Astrocyte (in vitro differentiated cells and primary cell): Measurements from ENCODE around the gene CFAP97. TPM values are rescaled to one million over a fixed set of nuclear protein-coding genes. Genes with fewer than 3 reads are reported as not detected.
"Not testable (repeated sequence)": the region's sequence is repeated elsewhere in the genome, so short reads cannot be mapped to it uniquely, and the experiment has no call there.

Experiments used
- DNase-seq: peaks from one replicate; pipeline ENCODE4 v3.0.0-alpha.2; 2010; ENCODE audit warnings: low read depth
- FAIRE-seq: peaks from 2 replicates; lab custom pipeline; 2011; peaks lifted over from hg19 to GRCh38; lab: Jason Lieb, UNC
- H2AFZ ChIP-seq: 2 replicates; pipeline ENCODE4 v1.6.0; 2012; ENCODE audit warnings: low read depth, low read length, inconsistent platforms
- H3K27ac ChIP-seq: 2 replicates; pipeline ENCODE4 v1.5.1; 2011; ENCODE audit warnings: low read depth, low read length, inconsistent platforms
- H3K27me3 ChIP-seq: 2 replicates; pipeline ENCODE4 v1.6.0; 2011; ENCODE audit warnings: low read length, inconsistent platforms; ENCODE audit not compliant: insufficient read depth
- H3K36me3 ChIP-seq: 2 replicates; pipeline ENCODE4 v1.5.1; 2011; ENCODE audit warnings: low read length, inconsistent platforms; ENCODE audit not compliant: insufficient read depth
- H3K4me1 ChIP-seq: 2 replicates; pipeline ENCODE4 v1.5.1; 2011; ENCODE audit warnings: low read length, inconsistent platforms; ENCODE audit not compliant: insufficient read depth
- H3K4me2 ChIP-seq: 2 replicates; pipeline ENCODE4 v1.6.0; 2012; ENCODE audit warnings: low read length, inconsistent platforms
- H3K4me3 ChIP-seq: 2 replicates; pipeline ENCODE4 v1.5.1; 2011; ENCODE audit warnings: low read depth, mild to moderate bottlenecking, low read length, inconsistent platforms; ENCODE audit not compliant: insufficient read depth
- H3K79me2 ChIP-seq: 2 replicates; pipeline ENCODE4 v1.6.0; 2012; ENCODE audit warnings: mild to moderate bottlenecking, low read length, inconsistent platforms; ENCODE audit not compliant: insufficient read depth
- H3K9ac ChIP-seq: 2 replicates; pipeline ENCODE4 v1.6.0; 2012; ENCODE audit warnings: mild to moderate bottlenecking, low read length, inconsistent platforms
- H3K9me3 ChIP-seq: 2 replicates; pipeline ENCODE4 v1.5.1; 2012; ENCODE audit warnings: low read depth, mild to moderate bottlenecking, low read length, inconsistent platforms; ENCODE audit not compliant: insufficient read depth
- H4K20me1 ChIP-seq: 2 replicates; pipeline ENCODE4 v1.6.0; 2012; ENCODE audit warnings: low read length, inconsistent platforms; ENCODE audit not compliant: insufficient read depth
- H3K27ac Mint-ChIP-seq: one replicate; pipeline ENCODE4 v1.8.0; 2021; ENCODE audit warnings: mild to moderate bottlenecking, mixed read lengths; ENCODE audit not compliant: unreplicated experiment
- H3K27me3 Mint-ChIP-seq: one replicate; pipeline ENCODE4 v1.8.0; 2021; ENCODE audit warnings: low read depth, mixed read lengths; ENCODE audit not compliant: unreplicated experiment
- H3K36me3 Mint-ChIP-seq: one replicate; pipeline ENCODE4 v1.8.0; 2021; ENCODE audit warnings: low read depth, mixed read lengths; ENCODE audit not compliant: unreplicated experiment
- H3K4me1 Mint-ChIP-seq: one replicate; pipeline ENCODE4 v1.8.0; 2021; ENCODE audit warnings: low read depth, mixed read lengths; ENCODE audit not compliant: unreplicated experiment
- H3K4me3 Mint-ChIP-seq: one replicate; pipeline ENCODE4 v1.8.0; 2021; ENCODE audit warnings: mild to moderate bottlenecking, moderate library complexity, mixed read lengths; ENCODE audit not compliant: unreplicated experiment
- H3K9me3 Mint-ChIP-seq: one replicate; pipeline ENCODE4 v1.8.0; 2021; ENCODE audit warnings: mild to moderate bottlenecking, mixed read lengths; ENCODE audit not compliant: unreplicated experiment
- EZH2 ChIP-seq: IDR thresholded peaks from 2 replicates; pipeline ENCODE4 v1.6.1; 2012; ENCODE audit warnings: mild to moderate bottlenecking, low read length, inconsistent platforms; ENCODE audit not compliant: insufficient read depth
- total RNA-seq: library from RNA; stranded (reverse); gene quantifications from 2 replicates; pipeline ENCODE4 v1.2.1, GENCODE V29; 2021
- TF ChIP-seq, protein P1 (sequence below): IDR thresholded peaks from 2 replicates; pipeline ENCODE4 v1.5.1; 2011; ENCODE audit warnings: low read depth, mild to moderate bottlenecking, inconsistent platforms, low read length, moderate library complexity; ENCODE audit not compliant: insufficient read depth

CFAP97 gene
- total RNA-seq, 1 donor from 2014 or later, result 22.7 TPM

DNA sequence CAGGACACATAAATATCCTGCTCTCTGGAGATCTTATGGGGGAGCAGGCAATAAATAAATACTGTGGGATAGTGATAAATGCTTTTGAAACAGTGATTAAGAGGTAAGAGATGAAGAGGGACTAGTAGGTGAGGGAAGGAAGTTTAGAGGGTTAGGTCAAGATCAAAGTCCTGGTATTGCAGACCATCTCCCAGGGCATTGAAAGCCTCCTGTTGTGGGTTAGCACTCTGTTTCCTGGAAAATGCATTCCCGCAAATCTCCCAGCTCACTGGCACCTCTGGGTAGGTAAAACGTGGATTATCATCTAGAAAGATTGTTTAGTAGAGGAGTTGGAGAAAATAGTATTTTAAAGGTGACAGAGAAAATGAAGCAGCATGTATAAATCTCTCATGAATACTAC, 7.8 kb upstream of the CFAP97 start:
- H3K4me1 ChIP-seq, result peaks cover 14% of the 10 kb centered on the region
- H3K4me3 ChIP-seq, result peak overlapping the region; percentile 86
- no peaks in the 10 kb centered on the region for H3K9me3 ChIP-seq
- FAIRE-seq (no peak), DNase-seq (no peak)
- H3K27ac Mint-ChIP-seq, result no peak overlapping the region
- no peak overlapping the region for H2AFZ ChIP-seq
- H3K9ac ChIP-seq, result peak overlapping the region; percentile 89
- TF ChIP-seq EZH2, result no peak
- TF ChIP-seq, protein P1, sequence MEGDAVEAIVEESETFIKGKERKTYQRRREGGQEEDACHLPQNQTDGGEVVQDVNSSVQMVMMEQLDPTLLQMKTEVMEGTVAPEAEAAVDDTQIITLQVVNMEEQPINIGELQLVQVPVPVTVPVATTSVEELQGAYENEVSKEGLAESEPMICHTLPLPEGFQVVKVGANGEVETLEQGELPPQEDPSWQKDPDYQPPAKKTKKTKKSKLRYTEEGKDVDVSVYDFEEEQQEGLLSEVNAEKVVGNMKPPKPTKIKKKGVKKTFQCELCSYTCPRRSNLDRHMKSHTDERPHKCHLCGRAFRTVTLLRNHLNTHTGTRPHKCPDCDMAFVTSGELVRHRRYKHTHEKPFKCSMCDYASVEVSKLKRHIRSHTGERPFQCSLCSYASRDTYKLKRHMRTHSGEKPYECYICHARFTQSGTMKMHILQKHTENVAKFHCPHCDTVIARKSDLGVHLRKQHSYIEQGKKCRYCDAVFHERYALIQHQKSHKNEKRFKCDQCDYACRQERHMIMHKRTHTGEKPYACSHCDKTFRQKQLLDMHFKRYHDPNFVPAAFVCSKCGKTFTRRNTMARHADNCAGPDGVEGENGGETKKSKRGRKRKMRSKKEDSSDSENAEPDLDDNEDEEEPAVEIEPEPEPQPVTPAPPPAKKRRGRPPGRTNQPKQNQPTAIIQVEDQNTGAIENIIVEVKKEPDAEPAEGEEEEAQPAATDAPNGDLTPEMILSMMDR, result no peak
- H3K4me1 Mint-ChIP-seq, result peaks cover 21% of the 10 kb centered on the region
- H3K27me3 Mint-ChIP-seq, result no peaks in the 10 kb centered on the region
- H3K4me2 ChIP-seq, result peak overlapping the region; percentile 94
- H3K27me3 ChIP-seq, result no peaks in the 10 kb centered on the region
- no peaks in the 10 kb centered on the region for H3K9me3 Mint-ChIP-seq
- H3K36me3 Mint-ChIP-seq, result no peaks in the 10 kb centered on the region
- peaks cover 24% of the 10 kb centered on the region for H4K20me1 ChIP-seq
- H3K36me3 ChIP-seq, result no peaks in the 10 kb centered on the region
- H3K27ac ChIP-seq, result no peak overlapping the region
- peaks cover 65% of the 10 kb centered on the region for H3K79me2 ChIP-seq
- H3K4me3 Mint-ChIP-seq, result peak overlapping the region; percentile 98

DNA sequence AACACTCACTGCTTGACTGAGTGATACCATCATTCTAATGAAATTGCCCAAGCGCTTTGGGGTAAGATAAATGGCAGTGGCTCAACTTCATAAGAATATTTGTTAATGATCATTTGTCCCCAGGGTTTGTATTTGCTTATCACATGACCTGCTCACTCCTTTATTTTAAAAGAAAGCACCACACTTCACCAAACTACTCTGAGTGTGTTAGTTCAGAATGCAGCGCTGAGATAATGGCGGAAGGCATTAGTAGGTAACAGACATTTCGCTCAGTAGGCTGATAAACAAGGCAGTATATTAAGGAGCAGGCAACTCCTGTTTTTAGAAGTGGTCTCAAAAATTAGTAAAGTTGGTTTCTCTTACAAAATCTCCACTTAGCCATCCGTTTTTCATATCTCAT, 7.2 kb upstream of the CFAP97 start:
- no peaks in the 10 kb centered on the region for H3K27me3 Mint-ChIP-seq
- Histone ChIP-seq H3K79me2 (peaks cover 60% of the 10 kb centered on the region), H3K27ac (peak overlapping the region; percentile 83), H2AFZ (peak overlapping the region; percentile 77), H3K4me1 (peaks cover 14% of the 10 kb centered on the region), H3K9ac (peak overlapping the region; percentile 89), H3K9me3 (no peaks in the 10 kb centered on the region), H3K36me3 (no peaks in the 10 kb centered on the region), H3K4me3 (peak overlapping the region; percentile 86), H4K20me1 (peaks cover 23% of the 10 kb centered on the region), H3K27me3 (no peaks in the 10 kb centered on the region), H3K4me2 (peak overlapping the region; percentile 94)
- no peaks in the 10 kb centered on the region for H3K36me3 Mint-ChIP-seq
- peak overlapping the region; percentile 98 for H3K4me3 Mint-ChIP-seq
- H3K9me3 Mint-ChIP-seq, result no peaks in the 10 kb centered on the region
- H3K4me1 Mint-ChIP-seq, result peaks cover 20% of the 10 kb centered on the region
- FAIRE-seq (no peak), DNase-seq (no peak)
- H3K27ac Mint-ChIP-seq, result peak overlapping the region; percentile 92
- TF ChIP-seq, protein P1, result no peak
- TF ChIP-seq EZH2, result no peak

DNA sequence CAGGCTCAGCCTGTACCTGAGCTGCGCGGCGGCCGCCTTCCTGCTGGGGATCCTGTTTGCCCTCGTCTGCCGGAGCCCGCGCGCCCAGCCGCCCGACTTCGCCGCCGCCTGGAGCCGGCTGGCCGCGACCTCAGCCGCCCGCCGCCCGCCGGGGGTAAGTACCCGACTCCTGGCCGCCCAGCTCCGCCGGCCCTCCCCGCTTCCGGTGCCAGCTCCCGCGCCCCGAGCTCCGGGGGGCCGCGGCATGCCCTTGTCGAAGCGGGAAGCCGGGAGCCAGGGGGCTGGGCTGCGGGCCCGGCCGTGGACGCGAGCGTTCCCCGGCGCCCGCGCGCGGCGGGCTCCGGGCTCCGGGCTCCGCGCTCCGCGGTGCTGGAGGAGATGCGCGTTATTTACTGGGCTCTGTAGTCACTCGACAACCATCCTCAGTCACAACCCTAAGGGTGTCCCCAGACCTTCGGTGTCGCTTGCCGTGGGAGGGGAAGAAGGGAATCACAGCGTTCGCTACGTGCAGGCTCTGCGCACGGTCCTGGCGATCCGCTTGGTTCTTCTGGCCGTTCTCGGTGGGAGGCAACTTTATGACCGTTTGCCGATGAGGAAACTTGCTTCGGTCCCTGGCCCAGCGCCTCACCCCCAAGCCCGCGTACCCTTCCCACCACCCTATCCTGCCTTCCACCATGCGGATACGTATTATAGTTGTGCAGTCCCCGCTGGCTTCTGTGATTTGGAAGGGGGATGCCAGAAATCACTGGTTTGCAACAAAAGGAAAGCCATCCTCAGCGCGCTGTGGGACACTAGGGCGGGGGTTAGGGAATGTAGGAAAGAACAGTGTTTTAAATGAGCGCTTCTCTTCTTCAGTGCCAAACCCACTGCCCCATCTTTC, 6.5 kb upstream of the CFAP97 start:
- Histone ChIP-seq H3K4me2 (peak overlapping the region; percentile 94), H3K36me3 (no peaks in the 10 kb centered on the region), H3K79me2 (peaks cover 53% of the 10 kb centered on the region), H2AFZ (peak overlapping the region; percentile 77), H3K4me3 (peak overlapping the region; percentile 86), H3K27ac (peak overlapping the region; percentile 83), H4K20me1 (peaks cover 23% of the 10 kb centered on the region), H3K4me1 (peaks cover 14% of the 10 kb centered on the region), H3K27me3 (no peaks in the 10 kb centered on the region), H3K9me3 (no peaks in the 10 kb centered on the region), H3K9ac (peak overlapping the region; percentile 89)
- Mint-ChIP-seq H3K36me3 (no peaks in the 10 kb centered on the region), H3K4me3 (peak overlapping the region; percentile 98), H3K4me1 (peaks cover 20% of the 10 kb centered on the region), H3K9me3 (no peaks in the 10 kb centered on the region), H3K27me3 (no peaks in the 10 kb centered on the region), H3K27ac (peak overlapping the region; percentile 92)
- TF ChIP-seq EZH2, result no peak
- TF ChIP-seq, protein P1, result no peak
- FAIRE-seq (no peak), DNase-seq (peak; percentile 46)

DNA sequence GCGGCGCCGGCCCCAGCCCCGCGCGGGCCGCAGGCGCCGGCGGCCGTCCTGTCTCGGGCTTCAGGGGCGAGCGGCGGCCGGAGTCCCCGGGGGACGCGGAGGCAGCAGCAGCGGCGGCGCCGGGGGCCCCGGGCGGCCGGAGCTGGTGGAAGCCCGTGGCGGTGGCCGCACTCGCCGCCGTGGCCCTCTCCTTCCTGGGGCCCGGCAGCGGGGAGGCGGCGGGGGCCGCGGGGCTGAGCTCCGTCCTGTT, 6.0 kb upstream of the CFAP97 start:
- H3K9me3 ChIP-seq, FAIRE-seq, H3K9me3 Mint-ChIP-seq, H3K36me3 Mint-ChIP-seq, H2AFZ ChIP-seq, DNase-seq, H3K27me3 ChIP-seq, H3K36me3 ChIP-seq, H3K4me3 Mint-ChIP-seq, H3K27ac Mint-ChIP-seq, H3K27me3 Mint-ChIP-seq: not testable (repeated sequence)
- Histone ChIP-seq H3K4me1 (peaks cover 18% of the 10 kb centered on the region), H4K20me1 (peaks cover 23% of the 10 kb centered on the region), H3K27ac (peak overlapping the region; percentile 83), H3K4me3 (peak overlapping the region; percentile 86), H3K9ac (peak overlapping the region; percentile 89), H3K79me2 (peaks cover 49% of the 10 kb centered on the region), H3K4me2 (peak overlapping the region; percentile 94)
- peaks cover 20% of the 10 kb centered on the region for H3K4me1 Mint-ChIP-seq
